Skeletal muscle cell (primary cell): ENCODE measurements around the gene AEN.

Experiments used
- DNase-seq: peaks from one replicate; pipeline ENCODE4 v3.0.0-alpha.2; 2010; ENCODE audit warnings: low read depth
- H3K4me3 ChIP-seq: 2 replicates; pipeline ENCODE4 v1.5.1; 2011; ENCODE audit warnings: low read depth, mild to moderate bottlenecking, control low read depth, low read length, moderate library complexity

The AEN gene

DNA sequence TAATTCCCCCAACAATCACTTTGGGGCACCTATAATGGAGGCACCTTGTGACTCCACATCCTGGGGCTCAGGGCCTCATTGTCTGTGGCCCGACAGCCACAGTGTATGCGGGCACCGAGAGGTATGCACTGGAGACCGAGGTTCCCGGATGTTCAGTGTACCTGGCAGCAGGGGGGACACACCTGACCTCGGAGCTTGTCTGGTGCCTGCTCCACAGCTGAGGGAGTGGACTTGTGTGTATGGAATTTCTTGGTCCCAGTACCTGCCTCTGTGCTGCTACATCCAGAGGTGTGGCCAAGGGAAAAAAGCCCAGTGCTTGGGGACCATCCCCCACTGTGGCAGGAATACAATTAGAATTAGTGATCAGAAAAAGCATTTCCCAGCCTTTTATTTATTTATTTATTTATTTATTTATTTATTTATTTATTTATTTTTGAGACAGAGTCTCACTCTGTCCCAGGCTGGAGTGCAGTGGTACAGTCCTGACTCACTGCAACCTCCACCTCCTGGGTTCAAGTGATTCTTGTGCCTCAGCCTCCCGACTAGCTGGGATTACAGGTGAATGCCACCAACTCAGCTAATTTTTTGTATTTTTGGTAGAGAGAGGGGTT lies 8.8 kb upstream of the AEN start:
- no peak for DNase-seq
- H3K4me3 ChIP-seq, result no peak overlapping the region

DNA sequence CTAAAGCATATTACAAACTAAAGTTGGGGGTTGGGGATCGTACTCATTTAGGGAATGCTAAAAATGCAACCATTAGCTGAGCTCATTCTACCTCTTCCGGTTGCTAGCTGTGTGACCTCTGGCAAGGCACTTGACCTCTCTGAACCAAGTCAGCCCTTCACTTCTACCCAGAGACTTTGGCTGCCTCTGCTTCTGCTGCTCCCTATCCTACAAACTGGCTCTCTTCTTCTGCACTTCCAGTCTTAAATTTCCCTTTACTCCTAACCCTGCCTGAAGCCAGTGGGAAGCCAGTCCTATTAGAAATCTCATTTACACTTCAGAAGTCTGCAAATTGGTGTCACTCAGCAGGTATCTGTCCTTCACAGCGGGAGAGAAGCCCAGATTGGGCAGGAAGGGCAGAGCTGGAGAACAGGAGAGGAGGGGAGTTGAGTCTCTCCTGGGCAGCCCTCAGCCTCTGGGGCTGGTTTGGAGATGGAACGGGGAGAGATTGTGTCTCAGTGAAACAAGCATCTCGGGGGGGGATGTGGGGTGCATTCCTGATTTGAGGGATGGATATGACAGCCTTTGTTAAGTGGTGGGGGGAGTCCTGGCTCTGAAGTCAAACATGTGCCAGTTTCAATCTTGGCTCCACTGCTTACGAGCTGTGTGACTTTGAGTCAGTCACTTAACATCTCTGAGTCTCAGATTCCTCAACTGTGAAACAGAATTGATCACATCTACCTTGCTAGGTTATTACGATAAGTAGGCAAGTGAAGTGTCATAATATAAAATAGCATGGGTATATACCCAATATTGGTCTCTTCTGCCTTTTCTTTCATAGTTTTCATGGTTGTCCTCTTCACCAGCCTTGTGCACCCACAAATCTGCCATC lies 7.8 kb upstream of the AEN start:
- H3K4me3 ChIP-seq, result no peak overlapping the region
- DNase-seq, result no peak

DNA sequence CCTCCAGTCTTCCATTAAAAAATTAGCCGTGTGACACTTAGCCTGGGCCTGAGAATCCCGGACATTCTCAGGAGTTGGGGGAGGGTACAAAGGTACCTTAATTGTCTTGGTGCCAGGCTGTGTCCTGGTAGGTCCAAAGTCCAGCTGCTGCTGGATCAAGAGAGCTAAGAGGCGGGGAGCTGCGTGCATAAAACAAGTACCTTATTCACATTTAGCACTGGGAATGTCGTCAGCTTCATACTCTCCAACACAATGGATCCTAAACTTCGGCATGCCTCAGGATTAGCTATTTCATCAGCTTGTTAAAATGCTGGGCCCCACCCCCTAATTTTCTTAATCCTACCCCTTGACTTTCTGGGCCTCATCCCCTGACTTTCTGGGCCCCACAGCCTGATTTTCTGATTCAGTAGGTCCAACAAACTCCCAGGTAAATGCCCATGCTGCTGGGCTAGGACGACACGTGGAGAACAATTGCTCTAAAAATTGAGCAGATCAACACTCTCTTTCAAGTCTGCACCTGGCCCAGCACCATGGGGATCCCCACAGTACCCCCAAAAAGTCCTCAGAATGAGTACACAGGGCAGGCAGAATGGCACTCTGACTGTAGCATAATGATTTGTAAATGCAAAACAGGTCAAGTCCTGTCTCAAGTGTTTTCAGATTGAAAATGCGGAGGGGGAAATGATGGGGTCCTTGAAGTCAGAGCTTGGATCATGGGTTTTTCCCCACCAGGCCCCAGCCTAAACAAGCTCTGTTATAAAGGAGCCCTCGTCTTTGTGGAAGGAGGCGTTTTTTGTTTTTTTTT lies 5.6 kb upstream of the AEN start:
- no peak for DNase-seq
- no peak overlapping the region for H3K4me3 ChIP-seq

DNA sequence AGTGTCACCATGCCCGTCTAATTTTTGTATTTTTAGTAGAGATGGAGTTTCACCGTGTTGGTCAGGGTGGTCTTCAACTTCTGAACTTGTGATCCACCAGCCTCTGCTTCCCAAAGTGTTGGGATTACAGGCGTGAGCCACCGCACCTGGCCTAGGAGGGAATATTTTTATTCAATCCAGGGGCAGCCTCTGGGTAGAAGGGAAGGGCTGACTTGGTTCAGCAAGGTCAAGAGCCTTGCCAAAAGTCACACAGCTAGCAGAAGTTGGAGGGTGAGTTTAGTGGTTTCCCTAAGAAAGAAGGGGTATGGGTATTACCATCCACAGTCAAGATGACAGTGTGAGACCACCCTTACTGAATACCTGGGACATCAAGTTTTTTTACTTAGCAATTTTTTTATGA lies 4.9 kb upstream of the AEN start:
- DNase-seq, result no peak

DNA sequence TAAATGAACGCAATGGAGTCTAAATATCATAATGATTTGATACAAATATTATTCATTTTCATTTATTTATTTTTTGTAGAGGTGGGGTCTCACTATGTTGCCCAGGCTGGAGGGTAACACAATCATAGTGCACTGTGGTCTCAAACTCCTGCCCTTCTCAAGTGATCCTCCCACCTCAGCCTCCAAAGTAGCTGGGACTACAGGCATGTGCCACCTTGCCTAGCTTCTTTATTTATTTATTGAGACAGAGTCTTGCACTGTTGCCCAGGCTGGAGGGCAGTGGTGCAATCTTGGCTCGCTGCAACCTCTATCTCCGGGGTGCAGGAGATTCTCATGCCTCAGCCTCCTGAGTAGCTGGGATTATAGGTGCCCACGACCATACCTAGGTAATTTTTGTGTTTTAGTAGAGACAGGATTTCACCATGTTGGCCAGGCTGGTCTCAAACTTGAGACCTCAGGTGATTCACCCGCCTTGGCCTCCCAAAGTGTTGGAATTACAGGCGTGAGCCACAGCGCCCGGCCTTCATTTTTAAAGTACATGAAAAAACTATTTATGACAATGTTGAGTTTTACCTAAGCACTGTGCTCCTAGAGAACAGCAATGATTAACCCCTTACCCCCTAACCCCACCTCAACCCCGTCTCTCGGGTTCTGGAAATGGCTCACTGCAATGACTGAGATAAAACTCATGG lies 4.0 kb upstream of the AEN start:
- no peak overlapping the region for H3K4me3 ChIP-seq
- DNase-seq, result no peak

More for the DNA sequence above, 4.9 kb upstream of the AEN start:
- H3K4me3 ChIP-seq, result no peak overlapping the region

DNA sequence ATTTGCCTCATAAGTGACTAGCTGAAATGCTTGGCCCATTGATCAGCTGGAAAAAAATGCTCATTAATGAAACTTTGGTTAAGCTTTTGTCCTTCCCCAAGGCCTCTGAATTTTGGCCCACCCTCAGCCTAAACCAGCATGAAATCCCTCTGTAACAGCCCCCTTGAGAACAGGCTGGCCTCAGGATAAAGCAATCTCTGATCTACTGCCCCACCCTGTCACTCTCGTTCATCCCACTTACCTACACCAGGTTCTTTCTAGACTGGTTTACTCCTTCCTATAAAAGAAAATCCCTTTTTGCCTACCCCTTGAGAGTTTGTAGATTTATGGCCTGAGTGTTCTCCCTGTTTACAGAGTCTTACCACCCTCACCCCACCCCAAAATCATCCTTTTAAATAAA lies 3.4 kb upstream of the AEN start:
- no peak overlapping the region for H3K4me3 ChIP-seq
- no peak for DNase-seq

DNA sequence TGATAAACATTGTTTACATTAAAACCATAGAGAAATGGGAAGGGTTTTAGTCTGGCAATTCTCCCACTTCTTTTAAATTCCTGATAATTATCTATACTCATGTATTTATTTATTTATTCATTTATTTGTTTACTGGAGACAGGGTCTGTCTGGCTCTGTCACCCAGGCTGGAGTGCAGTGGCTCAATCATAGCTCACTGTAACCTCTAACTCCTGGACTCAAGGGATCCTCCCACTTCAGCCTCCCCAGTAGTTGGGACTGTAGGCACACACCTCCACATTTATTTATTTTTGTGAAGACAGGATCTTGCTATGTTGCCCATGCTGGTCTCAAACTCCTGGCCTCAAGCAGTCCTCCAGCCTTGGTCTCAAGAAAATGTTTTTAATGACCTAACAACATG lies 2.5 kb upstream of the AEN start:
- DNase-seq, result no peak
- no peak overlapping the region for H3K4me3 ChIP-seq

DNA sequence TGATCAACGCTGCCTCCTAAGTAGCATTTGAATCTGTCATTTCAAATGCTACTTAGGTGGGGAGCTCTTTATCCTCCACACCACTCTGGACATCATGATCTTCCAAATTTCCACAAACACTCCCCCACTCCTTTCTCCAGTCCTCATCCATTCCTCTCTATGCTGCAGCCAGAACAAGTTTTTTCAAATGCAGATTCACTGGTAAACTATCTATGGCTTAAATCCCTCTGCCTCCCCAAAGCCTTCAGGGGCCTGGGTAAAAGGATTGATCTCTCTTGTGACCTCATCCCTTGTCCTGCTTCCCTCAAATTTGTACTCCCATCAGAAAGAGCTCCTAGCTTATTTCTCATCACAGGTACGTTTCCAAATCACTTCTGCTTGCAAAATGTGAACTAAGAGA lies 1.3 kb upstream of the AEN start:
- DNase-seq, result no peak
- H3K4me3 ChIP-seq, result no peak overlapping the region

DNA sequence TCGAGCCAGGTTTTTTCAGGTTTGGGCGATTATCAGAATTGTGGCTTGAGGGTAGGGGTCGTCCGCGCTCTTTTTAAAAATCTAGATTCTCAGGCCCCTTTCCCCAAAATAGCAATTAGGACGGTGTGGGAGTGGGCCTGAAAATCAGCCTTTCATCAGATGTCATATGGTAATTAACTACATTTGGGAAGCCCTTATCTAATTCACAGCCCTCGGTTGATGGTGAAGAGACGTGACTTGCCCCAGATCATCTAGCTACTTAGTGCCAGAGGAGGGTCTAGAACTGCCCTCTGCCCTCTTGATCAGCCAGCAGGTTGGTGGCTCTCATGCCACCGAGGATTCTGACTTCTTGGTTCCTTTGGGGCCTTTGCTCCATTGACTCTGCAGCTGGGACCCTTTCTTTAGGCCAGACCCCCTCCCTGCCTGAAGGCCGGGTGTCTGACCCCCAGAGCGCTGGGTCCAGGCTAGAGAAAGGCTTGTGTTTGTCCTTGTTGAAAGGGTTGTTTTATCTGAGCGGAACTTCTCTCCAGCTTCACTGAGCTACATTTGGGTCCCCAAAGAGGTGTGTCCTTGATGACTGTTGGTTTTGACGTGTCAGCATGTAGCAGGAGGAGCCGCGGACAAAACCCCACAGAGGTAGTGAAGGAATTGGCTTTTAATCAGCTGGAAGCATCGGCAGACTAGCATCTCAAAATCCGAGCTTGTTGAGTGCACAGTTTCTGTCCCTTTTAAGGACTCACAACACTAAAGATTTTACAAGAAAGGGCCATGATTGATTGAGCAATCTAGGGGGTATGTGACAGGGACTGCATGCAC lies 857 bp downstream of the AEN start:
- no peak for DNase-seq
- peak overlapping the region; percentile 84 for H3K4me3 ChIP-seq

DNA sequence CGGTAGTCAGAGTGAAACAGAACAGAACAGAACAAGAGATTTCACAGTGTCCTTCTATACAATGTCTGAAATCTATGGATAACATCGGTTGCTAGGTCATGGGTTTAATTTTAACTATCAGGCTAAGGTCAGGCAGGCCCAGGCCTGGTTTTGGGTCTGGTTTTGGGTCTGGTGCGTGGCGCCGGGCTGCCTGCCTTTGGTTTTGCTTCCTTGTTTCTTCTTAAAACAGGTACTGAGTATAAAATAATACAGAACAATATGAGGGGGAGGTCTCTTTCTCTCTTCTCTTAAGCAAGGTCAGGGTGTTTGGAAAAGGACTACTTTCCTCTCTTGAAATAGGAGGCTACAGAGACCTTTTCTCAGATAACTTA lies 1.4 kb downstream of the AEN start:
- DNase-seq, result no peak
- H3K4me3 ChIP-seq, result peak overlapping the region; percentile 84

DNA sequence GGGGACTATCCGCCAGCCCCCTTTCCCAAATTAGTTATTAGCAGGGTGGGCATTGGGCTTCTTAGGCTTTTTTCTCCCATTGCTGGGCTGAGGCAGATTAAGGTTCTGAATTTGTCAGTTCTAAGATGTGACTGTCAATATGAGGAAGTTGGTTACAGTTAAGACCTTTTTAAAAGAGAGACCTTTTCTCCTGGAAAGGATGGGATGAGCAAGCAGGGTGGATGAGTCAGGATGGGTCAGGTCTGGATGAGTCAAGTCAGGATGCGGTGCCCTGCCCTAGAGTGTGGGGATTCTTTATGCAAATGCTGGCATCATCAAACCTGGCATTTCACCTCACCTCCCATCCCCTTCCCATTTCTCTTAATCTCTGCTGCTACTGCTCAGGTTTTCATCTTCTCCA lies 1.9 kb downstream of the AEN start:
- peak; percentile 66 for DNase-seq
- H3K4me3 ChIP-seq, result peak overlapping the region; percentile 84

DNA sequence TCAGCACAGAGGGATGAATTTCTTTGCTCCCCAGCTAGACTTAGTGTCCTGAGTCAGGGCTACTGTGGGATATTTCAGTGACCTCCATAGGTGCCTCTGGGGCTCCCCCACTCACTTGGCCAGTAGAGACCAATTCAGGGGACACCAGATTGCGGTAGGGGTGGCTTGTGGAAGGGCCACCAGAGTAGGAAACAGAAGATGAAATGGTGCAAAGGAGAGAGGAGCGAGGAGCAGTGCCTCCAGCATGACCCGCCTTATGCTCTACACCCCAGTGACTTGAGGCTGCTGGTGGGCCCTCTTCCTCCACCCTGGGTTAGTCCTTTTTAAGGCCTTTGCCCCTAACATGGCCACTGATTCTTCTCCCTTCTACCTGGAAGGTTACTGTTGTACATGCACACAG lies 2.5 kb downstream of the AEN start:
- no peak for DNase-seq
- no peak overlapping the region for H3K4me3 ChIP-seq

DNA sequence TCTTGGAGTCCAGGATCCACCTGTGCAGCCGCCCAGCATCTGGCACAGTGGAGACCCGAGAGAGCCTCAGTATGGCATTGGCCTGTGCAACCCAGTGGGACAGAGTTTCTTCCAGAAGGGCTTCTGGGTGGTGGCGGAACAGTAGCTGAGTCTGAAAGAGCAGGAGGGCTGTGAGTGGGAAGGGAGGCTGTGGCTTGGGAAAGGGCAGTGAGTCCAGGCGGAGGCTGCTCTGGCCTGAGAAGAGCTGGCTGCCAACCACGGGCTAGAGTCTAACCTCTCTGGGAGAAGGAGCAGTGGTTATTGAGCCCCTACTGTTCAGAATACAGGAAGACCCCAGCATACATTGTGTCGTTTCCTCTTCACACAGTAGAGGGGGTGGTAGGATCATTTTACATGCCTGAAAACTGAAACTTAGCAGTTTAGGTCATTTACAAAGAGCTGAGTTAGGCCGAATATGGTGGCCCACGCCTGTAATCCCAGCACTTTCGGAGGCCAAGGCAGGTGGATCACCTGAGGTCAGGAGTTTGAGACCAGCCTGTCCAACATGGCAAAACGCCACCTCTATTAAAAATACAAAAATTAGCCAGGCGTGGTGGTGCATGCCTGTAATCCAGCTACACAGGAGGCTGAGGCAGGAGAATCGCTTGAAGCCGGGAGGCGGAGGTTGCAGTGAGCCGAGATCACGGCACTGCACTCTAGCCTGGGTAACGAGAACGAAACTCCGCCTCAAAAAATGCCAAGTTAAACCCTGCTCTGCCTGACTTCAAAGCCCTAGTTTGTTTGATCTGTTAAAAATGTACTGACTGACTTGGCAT lies 3.2 kb downstream of the AEN start:
- no peak for DNase-seq
- H3K4me3 ChIP-seq, result peak overlapping the region; percentile 7

DNA sequence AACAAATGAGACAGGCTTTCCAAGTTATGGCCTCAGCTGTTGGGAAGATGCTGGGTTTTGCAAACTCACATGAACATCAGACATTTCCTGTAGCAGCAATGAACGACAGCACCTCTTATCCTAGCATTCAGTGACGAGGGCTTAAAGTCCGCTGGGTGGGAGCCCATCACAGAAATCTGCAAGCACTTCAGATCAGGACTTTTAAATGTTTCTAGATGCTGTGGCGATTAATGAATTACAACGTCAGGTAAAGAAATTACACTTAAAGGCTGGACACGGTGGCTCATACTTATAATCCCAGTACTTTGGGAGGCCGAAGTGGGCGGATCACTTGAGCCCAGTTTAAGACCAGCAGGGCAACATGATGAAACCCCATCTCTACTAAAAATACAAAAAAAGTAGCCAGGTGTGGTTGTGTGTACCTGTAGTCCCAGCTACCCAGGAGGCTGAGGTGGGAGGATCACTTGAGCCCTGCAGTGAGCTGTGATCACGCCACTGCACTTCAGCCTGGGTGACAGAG lies 3.9 kb downstream of the AEN start:
- no peak overlapping the region for H3K4me3 ChIP-seq
- DNase-seq, result no peak

DNA sequence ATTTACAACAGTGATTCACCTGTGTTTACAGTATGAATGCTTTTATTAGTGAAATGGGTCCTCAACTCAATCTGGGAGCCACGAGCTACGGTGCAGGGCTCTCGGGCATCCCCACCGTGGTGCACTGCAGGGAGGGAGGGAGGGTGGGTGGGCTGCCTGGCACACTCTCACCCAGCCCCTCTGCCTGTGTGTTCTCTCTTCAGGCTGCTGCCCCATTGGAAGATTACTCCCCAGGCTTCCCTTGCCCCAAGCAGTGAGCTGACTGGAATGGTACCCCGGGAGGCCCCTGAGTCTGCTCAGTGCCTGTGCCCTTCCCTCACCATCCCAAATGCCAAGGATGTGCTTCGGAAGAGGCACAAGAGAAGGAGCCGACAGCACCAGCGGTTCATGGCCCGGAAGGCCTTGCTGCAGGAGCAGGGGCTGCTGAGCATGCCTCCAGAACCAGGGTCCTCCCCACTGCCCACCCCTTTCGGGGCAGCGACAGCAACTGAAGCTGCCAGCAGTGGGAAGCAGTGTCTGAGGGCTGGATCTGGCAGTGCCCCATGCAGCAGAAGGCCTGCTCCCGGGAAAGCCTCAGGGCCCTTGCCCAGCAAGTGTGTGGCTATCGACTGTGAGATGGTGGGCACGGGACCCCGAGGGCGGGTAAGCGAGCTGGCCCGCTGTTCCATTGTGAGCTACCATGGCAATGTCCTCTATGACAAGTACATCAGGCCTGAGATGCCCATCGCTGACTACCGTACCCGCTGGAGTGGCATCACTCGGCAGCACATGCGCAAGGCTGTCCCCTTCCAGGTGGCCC lies 5.0 kb downstream of the AEN start:
- no peak for DNase-seq
- H3K4me3 ChIP-seq, result no peak overlapping the region

DNA sequence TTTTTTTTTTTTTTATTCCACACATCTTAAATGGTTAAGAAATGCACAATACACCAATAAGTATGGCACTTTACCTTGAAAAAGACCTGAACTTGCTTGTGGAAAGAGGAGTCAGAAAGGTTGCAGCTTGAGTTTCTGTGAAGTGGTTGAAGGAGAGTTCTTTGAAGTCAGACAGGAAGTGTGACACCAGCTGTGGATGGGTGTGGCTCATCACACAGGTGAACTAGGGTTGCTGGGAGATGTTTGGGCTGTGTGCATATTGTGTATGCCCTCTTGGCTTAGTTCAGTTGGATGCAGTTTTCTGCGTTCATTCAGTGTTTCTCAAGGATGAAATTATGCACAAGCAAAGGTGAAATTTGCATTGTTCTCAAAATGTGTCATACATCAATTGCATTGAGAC lies 6.3 kb downstream of the AEN start:
- DNase-seq, result no peak
- H3K4me3 ChIP-seq, result no peak overlapping the region

DNA sequence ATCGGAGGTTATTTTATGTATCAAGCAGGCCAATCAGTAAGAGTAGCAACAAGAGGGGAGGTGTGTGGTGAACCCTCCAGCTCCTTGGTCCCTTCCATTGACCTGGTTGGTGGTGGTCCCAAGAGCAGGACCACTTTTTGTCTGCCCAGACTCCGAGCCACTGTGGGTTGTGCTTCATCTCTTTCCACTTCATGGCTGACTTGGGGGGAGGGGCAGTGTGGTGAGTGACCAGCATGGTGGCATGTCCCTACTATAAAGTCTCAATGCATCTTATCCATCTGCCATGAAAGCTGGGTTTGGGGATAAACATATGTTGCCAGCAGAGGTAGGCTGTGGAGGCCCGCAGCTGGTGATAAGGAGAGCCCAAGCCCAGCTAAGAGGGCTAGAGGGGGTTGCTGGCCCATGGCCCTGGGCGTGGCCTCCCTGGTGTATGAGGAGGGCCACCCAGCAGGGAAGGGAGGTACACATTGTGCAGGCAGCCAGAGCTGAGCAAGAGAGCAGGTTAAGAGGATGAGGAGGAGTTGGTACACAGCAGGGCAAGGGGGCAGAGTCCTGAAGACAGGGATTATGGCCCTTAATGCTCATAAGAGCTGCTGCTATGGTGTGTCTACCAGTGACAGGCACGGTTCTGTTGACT lies 7.0 kb downstream of the AEN start:
- DNase-seq, result no peak
- no peak overlapping the region for H3K4me3 ChIP-seq
